ENCODE measurements around the gene AMDHD2. TPM values are rescaled to one million over a fixed set of nuclear protein-coding genes. Genes with fewer than 3 reads are reported as not detected.

AMDHD2 gene
- total and polyA plus RNA-seq, 2 experiments from 2014 or later = 20.2 to 68.1 TPM

- Mint-ChIP-seq H3K27me3 (ENCODE audit: insufficient read depth, low read depth, poor library complexity) (peaks cover 39% of the 10 kb centered on the region), H3K4me1 (peaks cover 49% of the 10 kb centered on the region), H3K4me3 (peak overlapping the region; percentile 84), H3K9me3 (no peaks in the 10 kb centered on the region; the same call in 1 of the 3 replicates), H3K27ac (peak overlapping the region; percentile 96), H3K36me3 (ENCODE audit: low read depth) (peaks cover 10% of the 10 kb centered on the region; the same call in 2 of the 3 replicates)
- DNase-seq (ENCODE audit: low spot score) (peak; percentile 76), ATAC-seq (peak; percentile 51)
- no peaks in the 10 kb centered on the region for H3K27me3 ChIP-seq (ENCODE audit: insufficient read depth)
- H4K20me1 ChIP-seq (replicated peaks; ENCODE audit: insufficient read depth) = peaks cover 29% of the 10 kb centered on the region
- H3K4me1 ChIP-seq (ENCODE audit: insufficient read depth) = peaks cover 22% of the 10 kb centered on the region; the same call in 1 of the 2 replicates
- peaks cover 35% of the 10 kb centered on the region for H3K79me2 ChIP-seq (replicated peaks; ENCODE audit: insufficient read depth)
- H3K9me2 ChIP-seq (ENCODE audit: insufficient read depth) = no peaks in the 10 kb centered on the region
- H3K36me3 ChIP-seq (ENCODE audit: insufficient read depth) = no peaks in the 10 kb centered on the region
- H2AFZ ChIP-seq = peak overlapping the region; percentile 88; the same call in 1 of the 2 replicates
- peak overlapping the region; percentile 91 for H3K4me3 ChIP-seq
- peak overlapping the region; percentile 96 for H3K27ac ChIP-seq (ENCODE audit: low read depth)
- TF ChIP-seq CREB1 (CRISPR knock-in tag; IDR thresholded peaks at IDR 0.05; ENCODE audit: low read depth) (no peak), EZH2 (IDR thresholded peaks at IDR 0.05; ENCODE audit: low read depth, unreplicated experiment) (no peak), EZH2phosphoT487 (IDR thresholded peaks at IDR 0.05; ENCODE audit: unreplicated experiment) (no peak), ZNF114 (CRISPR knock-in tag; IDR thresholded peaks at IDR 0.05) (no peak)
- TF ChIP-seq, protein P1, sequence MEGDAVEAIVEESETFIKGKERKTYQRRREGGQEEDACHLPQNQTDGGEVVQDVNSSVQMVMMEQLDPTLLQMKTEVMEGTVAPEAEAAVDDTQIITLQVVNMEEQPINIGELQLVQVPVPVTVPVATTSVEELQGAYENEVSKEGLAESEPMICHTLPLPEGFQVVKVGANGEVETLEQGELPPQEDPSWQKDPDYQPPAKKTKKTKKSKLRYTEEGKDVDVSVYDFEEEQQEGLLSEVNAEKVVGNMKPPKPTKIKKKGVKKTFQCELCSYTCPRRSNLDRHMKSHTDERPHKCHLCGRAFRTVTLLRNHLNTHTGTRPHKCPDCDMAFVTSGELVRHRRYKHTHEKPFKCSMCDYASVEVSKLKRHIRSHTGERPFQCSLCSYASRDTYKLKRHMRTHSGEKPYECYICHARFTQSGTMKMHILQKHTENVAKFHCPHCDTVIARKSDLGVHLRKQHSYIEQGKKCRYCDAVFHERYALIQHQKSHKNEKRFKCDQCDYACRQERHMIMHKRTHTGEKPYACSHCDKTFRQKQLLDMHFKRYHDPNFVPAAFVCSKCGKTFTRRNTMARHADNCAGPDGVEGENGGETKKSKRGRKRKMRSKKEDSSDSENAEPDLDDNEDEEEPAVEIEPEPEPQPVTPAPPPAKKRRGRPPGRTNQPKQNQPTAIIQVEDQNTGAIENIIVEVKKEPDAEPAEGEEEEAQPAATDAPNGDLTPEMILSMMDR (conservative IDR thresholded peaks at IDR 0.05; ENCODE audit: low read depth in 2 of 2) = peak; percentile 59 to 65
- H3K4me2 ChIP-seq = peak overlapping the region; percentile 92
- H3F3A ChIP-seq (replicated peaks; ENCODE audit: low read depth) = 0 out of 2 replicates have a peak, but pooled peaks cover 11% of the 10 kb centered on the region
Observed at GRCh38 chr16:2512735-2513404, 7.3 kb upstream of the AMDHD2 start.

GRCh38 chr16:2513405-2514332, 6.5 kb upstream of the AMDHD2 start, which contains the start of gene ATP6V0C:
ATP6V0C (plus strand) TSS chr16:2513952; CDS start chr16:2514104, 152 bp downstream.
- H3K4me2 ChIP-seq = peak within 1 kb of the TSS; percentile 92
- no peaks in the 10 kb centered on the region; the same call in 1 of the 3 replicates for H3K9me3 Mint-ChIP-seq
- peak within 1 kb of the TSS; percentile 97 for H3K27ac Mint-ChIP-seq
- H3K27me3 ChIP-seq (ENCODE audit: insufficient read depth) = no peaks in the 10 kb centered on the region
- TF ChIP-seq, protein P2, sequence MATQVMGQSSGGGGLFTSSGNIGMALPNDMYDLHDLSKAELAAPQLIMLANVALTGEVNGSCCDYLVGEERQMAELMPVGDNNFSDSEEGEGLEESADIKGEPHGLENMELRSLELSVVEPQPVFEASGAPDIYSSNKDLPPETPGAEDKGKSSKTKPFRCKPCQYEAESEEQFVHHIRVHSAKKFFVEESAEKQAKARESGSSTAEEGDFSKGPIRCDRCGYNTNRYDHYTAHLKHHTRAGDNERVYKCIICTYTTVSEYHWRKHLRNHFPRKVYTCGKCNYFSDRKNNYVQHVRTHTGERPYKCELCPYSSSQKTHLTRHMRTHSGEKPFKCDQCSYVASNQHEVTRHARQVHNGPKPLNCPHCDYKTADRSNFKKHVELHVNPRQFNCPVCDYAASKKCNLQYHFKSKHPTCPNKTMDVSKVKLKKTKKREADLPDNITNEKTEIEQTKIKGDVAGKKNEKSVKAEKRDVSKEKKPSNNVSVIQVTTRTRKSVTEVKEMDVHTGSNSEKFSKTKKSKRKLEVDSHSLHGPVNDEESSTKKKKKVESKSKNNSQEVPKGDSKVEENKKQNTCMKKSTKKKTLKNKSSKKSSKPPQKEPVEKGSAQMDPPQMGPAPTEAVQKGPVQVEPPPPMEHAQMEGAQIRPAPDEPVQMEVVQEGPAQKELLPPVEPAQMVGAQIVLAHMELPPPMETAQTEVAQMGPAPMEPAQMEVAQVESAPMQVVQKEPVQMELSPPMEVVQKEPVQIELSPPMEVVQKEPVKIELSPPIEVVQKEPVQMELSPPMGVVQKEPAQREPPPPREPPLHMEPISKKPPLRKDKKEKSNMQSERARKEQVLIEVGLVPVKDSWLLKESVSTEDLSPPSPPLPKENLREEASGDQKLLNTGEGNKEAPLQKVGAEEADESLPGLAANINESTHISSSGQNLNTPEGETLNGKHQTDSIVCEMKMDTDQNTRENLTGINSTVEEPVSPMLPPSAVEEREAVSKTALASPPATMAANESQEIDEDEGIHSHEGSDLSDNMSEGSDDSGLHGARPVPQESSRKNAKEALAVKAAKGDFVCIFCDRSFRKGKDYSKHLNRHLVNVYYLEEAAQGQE (IDR thresholded peaks at IDR 0.05; ENCODE audit: unreplicated experiment) = no peak
- TF ChIP-seq POLR2AphosphoS5 (IDR thresholded peaks at IDR 0.05; ENCODE audit: low read depth) (peak; percentile 77), CREB1 (CRISPR knock-in tag; IDR thresholded peaks at IDR 0.05; ENCODE audit: low read depth) (peak; percentile 97)
- DNase-seq (ENCODE audit: low spot score) (peak; percentile 96), ATAC-seq (peak; percentile 74)
- H3K36me3 Mint-ChIP-seq (ENCODE audit: low read depth) = peaks cover 10% of the 10 kb centered on the region; the same call in 2 of the 3 replicates
- H3K4me3 Mint-ChIP-seq = peak within 1 kb of the TSS; percentile 89
- H3K9me2 ChIP-seq (ENCODE audit: insufficient read depth) = no peaks in the 10 kb centered on the region
- H3K4me3 ChIP-seq = peak within 1 kb of the TSS; percentile 91
- 0 out of 2 replicates have a peak, but pooled peaks cover 15% of the 10 kb centered on the region for H3F3A ChIP-seq (replicated peaks; ENCODE audit: low read depth)
- peaks cover 29% of the 10 kb centered on the region for H4K20me1 ChIP-seq (replicated peaks; ENCODE audit: insufficient read depth)
- H3K27ac ChIP-seq (ENCODE audit: low read depth) = peak within 1 kb of the TSS; percentile 96
- peaks cover 22% of the 10 kb centered on the region; the same call in 1 of the 2 replicates for H3K4me1 ChIP-seq (ENCODE audit: insufficient read depth)
- peaks cover 43% of the 10 kb centered on the region for H3K79me2 ChIP-seq (replicated peaks; ENCODE audit: insufficient read depth)
- no peaks in the 10 kb centered on the region for H3K36me3 ChIP-seq (ENCODE audit: insufficient read depth)
- peak within 1 kb of the TSS; percentile 88; the same call in 1 of the 2 replicates for H2AFZ ChIP-seq
- H3K4me1 Mint-ChIP-seq = peaks cover 49% of the 10 kb centered on the region
- H3K27me3 Mint-ChIP-seq (ENCODE audit: insufficient read depth, low read depth, poor library complexity) = peaks cover 39% of the 10 kb centered on the region

All from GM23338 (cell line).